D721Med (cell line): ENCODE measurements around the gene SHMT2.

Experiments used
- DNase-seq: peaks from one replicate; pipeline ENCODE4 v3.0.0; 2011; ENCODE audit warnings: low spot score; ENCODE audit not compliant: insufficient read length
- FAIRE-seq: peaks from 2 replicates; lab custom pipeline; 2011; peaks lifted over from hg19 to GRCh38; lab: Jason Lieb, UNC
- CTCF ChIP-seq: IDR thresholded peaks from 2 replicates; pipeline ENCODE4 v1.5.1; 2012; ENCODE audit warnings: mild to moderate bottlenecking, control low read depth; ENCODE audit not compliant: insufficient read depth; ENCODE audit errors: missing control alignments

The SHMT2 gene

GRCh38 chr12:57185403-57185802, 44.1 kb upstream of the SHMT2 start:
- no peak for TF ChIP-seq CTCF
- DNase-seq (no peak), FAIRE-seq (no peak)

GRCh38 chr12:57185906-57186508, 43.5 kb upstream of the SHMT2 start:
- DNase-seq (no peak), FAIRE-seq (no peak)
- TF ChIP-seq CTCF, result no peak

DNA sequence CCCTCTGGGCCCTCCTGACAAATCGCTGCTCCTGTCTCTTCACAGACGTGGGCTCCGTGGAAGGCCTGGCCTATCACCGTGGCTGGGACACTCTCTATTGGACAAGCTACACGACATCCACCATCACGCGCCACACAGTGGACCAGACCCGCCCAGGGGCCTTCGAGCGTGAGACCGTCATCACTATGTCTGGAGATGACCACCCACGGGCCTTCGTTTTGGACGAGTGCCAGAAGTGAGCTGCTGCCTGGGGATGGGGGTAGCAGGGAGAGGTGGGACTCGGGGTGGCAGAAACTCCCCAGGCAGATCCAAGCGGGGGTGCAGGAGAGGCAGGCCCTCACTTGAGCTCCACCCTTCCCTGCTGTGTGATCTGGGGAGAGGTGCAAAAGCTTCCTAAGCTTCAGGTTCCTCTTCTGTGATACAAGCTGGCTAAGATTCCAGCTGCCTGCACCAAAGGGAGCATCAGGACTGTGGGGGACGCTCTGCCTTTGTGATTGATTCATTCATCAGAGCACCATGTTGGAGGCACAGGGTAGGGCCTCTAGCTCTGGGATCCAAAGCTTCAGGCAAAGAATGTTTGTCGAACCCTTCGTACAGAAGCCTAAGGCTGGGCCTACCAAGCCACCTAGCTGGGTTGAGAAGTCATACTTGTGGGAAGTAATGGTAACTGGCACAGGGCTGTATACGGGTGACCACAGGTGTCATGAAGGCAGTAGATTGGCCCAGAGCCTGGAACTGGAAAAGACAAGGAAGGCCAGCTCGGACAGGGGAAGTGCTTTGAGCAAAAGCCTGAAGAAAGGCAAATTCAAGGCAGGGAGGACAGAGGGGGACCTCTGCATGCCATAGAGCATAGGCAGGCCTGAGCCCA, 42.1 kb upstream of the SHMT2 start:
- TF ChIP-seq CTCF, result no peak
- FAIRE-seq, result no peak
- no peak for DNase-seq

DNA sequence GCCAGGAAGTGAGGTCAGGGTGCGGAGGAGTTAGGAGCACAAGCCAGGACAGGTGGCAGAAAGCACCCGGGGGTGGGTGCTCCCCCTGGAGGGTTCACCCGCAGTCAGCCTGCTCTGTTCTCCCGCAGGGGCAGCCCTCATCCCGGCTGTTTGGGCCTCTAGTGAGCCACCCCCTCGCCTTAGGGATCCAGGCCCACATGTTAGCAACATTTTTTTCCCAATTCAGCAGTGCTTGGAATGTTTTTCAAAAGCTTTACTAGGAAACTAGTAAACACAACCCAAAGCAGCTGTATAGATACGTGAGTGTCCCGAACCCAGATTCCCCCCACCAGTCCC, 41.5 kb upstream of the SHMT2 start:
- DNase-seq (no peak), FAIRE-seq (no peak)
- TF ChIP-seq CTCF, result no peak

DNA sequence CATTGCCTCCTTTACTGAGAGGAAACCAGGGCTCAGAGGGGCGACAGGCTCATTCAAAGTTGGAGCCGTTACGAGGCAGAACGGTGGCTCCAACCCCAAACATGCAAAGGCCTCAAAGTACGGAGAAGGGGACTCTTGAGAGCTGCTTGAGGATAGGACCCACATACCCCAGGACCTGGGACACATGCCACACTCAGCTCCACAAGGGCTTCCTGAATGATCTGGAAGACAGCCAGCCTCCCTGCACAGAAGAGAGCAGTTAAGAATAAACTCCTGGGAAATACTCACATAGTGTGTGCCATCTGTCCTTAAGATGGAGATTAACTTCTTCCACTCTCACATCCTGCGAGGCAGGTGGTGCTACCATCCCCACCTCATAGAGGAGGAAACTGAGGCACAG, 39.5 kb upstream of the SHMT2 start:
- DNase-seq, result no peak
- FAIRE-seq, result no peak
- TF ChIP-seq CTCF, result no peak

DNA sequence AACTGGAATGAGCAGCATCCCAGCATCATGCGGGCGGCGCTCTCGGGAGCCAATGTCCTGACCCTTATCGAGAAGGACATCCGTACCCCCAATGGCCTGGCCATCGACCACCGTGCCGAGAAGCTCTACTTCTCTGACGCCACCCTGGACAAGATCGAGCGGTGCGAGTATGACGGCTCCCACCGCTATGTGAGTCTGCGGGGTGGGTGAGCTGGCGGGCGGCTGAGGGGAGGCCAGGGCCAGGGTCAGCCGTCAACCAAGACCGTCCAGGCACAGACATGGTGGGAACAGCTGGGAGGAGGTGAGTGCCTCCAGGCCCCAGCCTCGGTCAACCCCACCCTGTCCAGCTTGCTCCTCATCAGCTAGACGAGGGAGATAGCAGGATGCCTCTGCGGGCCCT, 38.7 kb upstream of the SHMT2 start:
- no peak for TF ChIP-seq CTCF
- DNase-seq (no peak), FAIRE-seq (no peak)

DNA sequence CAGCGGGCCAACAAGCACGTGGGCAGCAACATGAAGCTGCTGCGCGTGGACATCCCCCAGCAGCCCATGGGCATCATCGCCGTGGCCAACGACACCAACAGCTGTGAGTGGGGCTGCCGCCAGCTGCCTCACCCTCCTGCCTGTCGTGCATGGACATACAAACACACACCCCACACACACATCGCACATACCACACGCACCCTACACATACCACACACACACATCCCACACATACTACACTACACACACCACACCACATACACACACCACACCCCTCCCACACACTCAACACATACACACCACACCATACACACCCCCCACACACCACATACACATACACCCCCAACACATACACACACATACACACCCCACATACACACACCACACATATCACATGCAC, 38.1 kb upstream of the SHMT2 start:
- DNase-seq (no peak), FAIRE-seq (no peak)
- no peak for TF ChIP-seq CTCF
